Measurements from ENCODE around the gene CD63.
"Not testable (repeated sequence)": the region's sequence is repeated elsewhere in the genome, so short reads cannot be mapped to it uniquely, and the experiment has no call there.

The CD63 gene

GRCh38 chr12:55728939-55729818 lies at the start of gene CD63:
CD63 (minus strand) TSS chr12:55729009; CDS start chr12:55728341, 668 bp downstream.
- peak; percentile 75 for DNase-seq

GRCh38 chr12:55777856-55778255 lies 49.0 kb upstream of the CD63 start:
- DNase-seq = no peak

- DNase-seq = no peak
Observed at GRCh38 chr12:55771736-55772135, 42.9 kb upstream of the CD63 start.

GRCh38 chr12:55767156-55767555 lies 38.3 kb upstream of the CD63 start:
- DNase-seq = no peak

GRCh38 chr12:55765736-55766290 lies 37.0 kb upstream of the CD63 start:
- no peak for DNase-seq

- no peak for DNase-seq
Observed at GRCh38 chr12:55762646-55763045, 33.8 kb upstream of the CD63 start.

GRCh38 chr12:55760663-55761062 lies 31.9 kb upstream of the CD63 start:
- no peak for DNase-seq

- DNase-seq = not testable (repeated sequence)
Observed at GRCh38 chr12:55758575-55758974, 29.8 kb upstream of the CD63 start.

GRCh38 chr12:55757701-55758100 lies 28.9 kb upstream of the CD63 start:
- DNase-seq = no peak

- DNase-seq = no peak
Observed at GRCh38 chr12:55755246-55755645, 26.4 kb upstream of the CD63 start.

GRCh38 chr12:55748230-55748993 lies 19.6 kb upstream of the CD63 start:
- DNase-seq = no peak

- DNase-seq = no peak
Observed at GRCh38 chr12:55746913-55747231, 18.1 kb upstream of the CD63 start.

- DNase-seq = no peak
Observed at GRCh38 chr12:55746174-55746912, 17.5 kb upstream of the CD63 start.

- no peak for DNase-seq
Observed at GRCh38 chr12:55745361-55746173, 16.8 kb upstream of the CD63 start.

- no peak for DNase-seq
Observed at GRCh38 chr12:55744340-55745030, 15.7 kb upstream of the CD63 start.

- peak; percentile 57 for DNase-seq
Observed at GRCh38 chr12:55743406-55744339, 14.9 kb upstream of the CD63 start.

GRCh38 chr12:55742719-55743405 lies 14.1 kb upstream of the CD63 start, which contains the start of gene GDF11:
GDF11 (plus strand) TSS chr12:55743122; CDS start chr12:55743317, 195 bp downstream.
- DNase-seq = peak; percentile 57

GRCh38 chr12:55741931-55742680 lies 13.3 kb upstream of the CD63 start:
- no peak for DNase-seq

GRCh38 chr12:55739025-55739378 lies 10.2 kb upstream of the CD63 start:
- no peak for DNase-seq

All from GDM1 (cell line).